22Rv1 (cell line): ENCODE results near the gene PLEKHF1.
"Not testable (repeated sequence)": the region's sequence is repeated elsewhere in the genome, so short reads cannot be mapped to it uniquely, and the experiment has no call there.

Source experiments
- H3K27ac ChIP-seq: fragments of 450-650 bp; 2 replicates; pipeline ENCODE4 v1.5.1; 2017
- ZFX ChIP-seq: fragments of 450-650 bp; IDR thresholded peaks from 2 replicates; pipeline ENCODE4 v1.6.1; 2017; ENCODE audit warnings: antibody characterized with exemption, borderline replicate concordance
- TF ChIP-seq, protein P1 (sequence below): fragments of 450-650 bp; IDR thresholded peaks from 2 replicates; pipeline ENCODE4 v1.5.1; 2017; ENCODE audit warnings: mild to moderate bottlenecking

PLEKHF1 gene

DNA sequence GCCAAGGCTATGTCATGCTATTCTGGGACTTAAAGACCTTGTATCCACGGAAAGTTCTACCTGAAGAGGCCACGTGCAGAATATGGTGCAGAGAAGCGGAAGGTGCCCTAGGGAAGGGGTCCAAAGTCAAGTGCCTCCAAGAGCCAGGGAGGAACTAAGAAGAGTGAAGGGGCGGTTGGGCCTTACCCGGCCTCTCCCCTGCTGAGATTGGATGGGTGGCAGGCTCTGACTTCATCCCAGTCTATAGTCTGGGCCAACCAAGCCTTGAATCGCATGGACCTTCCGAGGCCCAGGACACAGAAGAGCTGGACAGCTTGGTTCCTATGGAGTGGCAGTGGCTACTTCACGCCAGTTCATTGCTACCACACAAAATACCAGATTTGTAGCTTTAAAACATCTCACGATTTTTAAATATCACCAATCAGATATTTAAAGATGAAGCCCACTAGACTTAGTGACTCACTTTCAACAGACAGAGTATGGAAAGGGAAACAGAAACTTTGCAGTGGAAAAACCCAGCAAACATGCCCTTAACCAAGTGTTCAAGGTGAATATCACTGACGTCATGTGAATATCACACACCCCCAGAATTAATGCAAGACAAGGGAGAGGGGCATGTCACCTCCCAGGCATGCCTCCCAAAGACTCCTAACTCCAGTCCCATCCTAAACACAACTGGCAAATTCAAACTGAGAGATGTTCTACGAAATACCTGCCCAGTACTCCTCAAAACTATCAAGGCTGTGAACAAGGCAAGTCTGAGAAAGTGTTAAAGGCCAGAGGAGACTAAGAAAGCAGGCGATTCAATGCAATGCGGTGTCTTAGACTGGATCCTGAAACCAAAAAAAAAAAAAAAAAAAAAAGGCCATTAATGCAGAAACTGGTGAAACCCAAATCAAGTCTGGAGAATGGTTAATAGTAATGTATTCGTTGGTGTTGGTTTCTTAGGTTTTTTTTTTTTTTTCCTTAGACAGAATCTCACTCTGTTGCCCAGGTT, 39.6 kb downstream of the PLEKHF1 start:
- TF ChIP-seq, protein P1, sequence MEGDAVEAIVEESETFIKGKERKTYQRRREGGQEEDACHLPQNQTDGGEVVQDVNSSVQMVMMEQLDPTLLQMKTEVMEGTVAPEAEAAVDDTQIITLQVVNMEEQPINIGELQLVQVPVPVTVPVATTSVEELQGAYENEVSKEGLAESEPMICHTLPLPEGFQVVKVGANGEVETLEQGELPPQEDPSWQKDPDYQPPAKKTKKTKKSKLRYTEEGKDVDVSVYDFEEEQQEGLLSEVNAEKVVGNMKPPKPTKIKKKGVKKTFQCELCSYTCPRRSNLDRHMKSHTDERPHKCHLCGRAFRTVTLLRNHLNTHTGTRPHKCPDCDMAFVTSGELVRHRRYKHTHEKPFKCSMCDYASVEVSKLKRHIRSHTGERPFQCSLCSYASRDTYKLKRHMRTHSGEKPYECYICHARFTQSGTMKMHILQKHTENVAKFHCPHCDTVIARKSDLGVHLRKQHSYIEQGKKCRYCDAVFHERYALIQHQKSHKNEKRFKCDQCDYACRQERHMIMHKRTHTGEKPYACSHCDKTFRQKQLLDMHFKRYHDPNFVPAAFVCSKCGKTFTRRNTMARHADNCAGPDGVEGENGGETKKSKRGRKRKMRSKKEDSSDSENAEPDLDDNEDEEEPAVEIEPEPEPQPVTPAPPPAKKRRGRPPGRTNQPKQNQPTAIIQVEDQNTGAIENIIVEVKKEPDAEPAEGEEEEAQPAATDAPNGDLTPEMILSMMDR: no peak
- TF ChIP-seq ZFX: no peak

DNA sequence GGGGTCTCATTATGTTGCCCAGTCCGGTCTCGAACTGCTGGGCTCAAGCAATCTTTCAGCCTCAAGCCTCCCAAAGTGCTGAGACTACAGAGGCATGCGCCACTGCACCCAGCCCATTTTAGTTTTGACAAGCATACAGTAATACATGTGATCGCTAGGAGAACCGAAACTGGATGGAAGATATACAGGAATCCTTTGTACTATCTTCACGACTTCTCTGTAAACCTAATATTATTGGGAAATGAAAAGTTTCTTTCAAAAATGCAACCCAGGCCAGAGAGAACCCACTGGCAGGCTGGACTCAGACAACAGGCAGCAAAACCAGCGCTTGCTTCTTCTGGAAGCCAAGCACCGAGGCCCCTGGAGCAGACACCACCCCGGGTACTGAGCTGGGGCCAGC, 40.4 kb downstream of the PLEKHF1 start:
- no peak overlapping the region for H3K27ac ChIP-seq
- TF ChIP-seq, protein P1: no peak
- TF ChIP-seq ZFX: no peak

More for the DNA sequence above, 39.6 kb downstream of the PLEKHF1 start:
- no peak overlapping the region for H3K27ac ChIP-seq

DNA sequence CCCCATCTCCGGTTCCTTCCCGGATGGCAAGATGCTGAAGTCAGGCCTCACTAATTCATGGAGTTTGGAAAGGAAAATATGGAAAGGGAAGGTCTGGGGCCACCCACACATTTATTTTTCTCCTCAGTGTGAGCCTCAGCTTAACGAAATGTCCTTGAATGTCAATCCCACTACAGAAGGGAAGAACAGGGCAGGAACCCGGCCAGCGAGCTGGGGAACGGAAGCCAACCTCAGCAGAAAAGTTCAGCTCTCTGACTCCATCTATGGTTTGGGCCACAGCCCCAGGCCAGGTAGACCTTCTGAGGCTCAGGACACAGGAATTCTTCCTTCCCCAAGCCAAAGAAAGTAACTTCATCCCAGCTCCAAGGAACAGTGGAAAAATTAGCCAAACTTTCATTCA, 41.4 kb downstream of the PLEKHF1 start:
- TF ChIP-seq ZFX: no peak
- TF ChIP-seq, protein P1: no peak
- no peak overlapping the region for H3K27ac ChIP-seq

DNA sequence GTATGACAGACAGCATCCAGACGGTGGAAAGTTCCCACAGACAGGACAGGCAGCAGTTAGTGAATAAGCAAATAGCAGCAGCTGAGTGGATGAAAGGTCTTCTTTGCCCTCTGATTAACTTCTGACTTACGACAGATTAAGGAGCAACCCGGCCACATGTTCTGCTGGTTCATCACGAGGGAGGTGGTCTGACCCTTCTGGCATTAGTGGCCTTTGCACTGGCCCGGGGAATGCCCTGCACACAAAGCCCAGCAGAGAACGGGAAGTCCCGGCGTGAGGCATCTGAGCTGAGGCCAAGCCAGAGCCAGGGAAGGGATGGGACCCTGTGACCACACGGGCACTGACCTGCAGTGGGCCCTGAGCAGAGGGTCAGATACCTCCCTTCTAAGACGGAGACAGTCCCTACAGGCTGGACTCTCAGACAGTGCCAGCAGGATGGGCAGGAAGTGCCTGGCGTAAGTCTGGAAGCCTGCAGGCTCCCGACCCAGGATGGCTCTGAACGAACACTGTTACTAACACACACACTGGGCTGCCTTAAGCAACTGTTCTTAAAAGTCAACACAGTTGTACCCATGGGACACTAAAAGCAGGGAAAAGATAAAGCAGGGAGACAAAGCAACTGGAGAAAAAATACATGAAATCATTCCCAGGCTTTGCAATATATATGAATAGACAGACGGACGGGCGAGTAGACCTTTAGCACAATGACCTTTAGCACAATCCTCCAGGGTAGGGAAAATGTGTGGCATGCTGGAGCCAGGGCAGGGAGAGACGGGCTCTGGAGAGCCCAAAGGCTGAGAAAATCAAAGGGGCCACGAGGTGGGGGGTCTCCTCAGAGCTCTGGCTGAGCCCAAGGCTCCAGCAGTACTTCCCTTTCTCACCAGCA, 43.5 kb downstream of the PLEKHF1 start:
- TF ChIP-seq ZFX: no peak
- TF ChIP-seq, protein P1: no peak
- no peak overlapping the region for H3K27ac ChIP-seq

DNA sequence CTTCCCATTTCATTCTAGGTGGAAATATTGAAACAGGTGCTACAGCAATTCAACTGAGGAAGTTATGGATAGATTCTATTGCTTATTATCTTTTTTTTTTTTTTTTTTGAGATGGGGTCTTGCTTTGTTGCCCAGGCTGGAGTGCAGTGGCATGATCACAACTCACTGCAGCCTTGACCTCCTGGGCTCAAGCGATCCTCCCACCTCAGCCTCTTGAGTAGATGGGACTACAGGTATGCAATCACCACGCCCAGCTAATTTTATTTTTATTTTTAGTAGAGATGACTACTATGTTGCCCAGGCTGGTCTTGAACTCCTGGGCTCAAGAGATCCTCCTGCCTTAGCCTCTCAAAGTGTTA, 44.2 kb downstream of the PLEKHF1 start:
- not testable (repeated sequence) for H3K27ac ChIP-seq

DNA sequence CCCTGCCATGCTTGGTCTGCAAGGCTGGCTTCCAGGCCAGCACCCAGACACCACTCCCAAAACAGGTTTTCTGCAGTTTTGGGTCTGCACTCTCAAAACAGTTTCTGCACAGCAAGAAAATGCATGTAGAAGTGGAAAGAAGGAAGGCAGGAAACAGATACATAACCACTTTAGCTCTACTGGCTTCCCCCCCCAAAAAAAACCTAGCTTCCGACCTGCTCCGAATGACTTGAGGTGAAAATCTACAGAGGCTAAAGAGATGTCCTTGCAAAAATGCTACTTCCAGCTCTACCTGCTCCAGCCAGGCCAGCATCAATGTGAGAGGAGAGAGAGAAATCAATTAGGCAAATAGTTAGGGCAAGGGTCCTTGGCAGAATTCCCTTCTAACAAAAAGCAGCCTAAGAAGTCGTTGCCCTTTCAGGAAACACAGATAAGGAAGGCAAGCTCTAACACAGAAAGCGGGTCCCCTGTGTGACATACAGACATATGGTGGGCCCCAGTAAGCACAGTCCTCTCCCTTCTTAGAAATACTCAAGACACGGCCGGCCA, 46.4 kb downstream of the PLEKHF1 start:
- H3K27ac ChIP-seq: no peak overlapping the region
- TF ChIP-seq, protein P1: no peak
- no peak for TF ChIP-seq ZFX

DNA sequence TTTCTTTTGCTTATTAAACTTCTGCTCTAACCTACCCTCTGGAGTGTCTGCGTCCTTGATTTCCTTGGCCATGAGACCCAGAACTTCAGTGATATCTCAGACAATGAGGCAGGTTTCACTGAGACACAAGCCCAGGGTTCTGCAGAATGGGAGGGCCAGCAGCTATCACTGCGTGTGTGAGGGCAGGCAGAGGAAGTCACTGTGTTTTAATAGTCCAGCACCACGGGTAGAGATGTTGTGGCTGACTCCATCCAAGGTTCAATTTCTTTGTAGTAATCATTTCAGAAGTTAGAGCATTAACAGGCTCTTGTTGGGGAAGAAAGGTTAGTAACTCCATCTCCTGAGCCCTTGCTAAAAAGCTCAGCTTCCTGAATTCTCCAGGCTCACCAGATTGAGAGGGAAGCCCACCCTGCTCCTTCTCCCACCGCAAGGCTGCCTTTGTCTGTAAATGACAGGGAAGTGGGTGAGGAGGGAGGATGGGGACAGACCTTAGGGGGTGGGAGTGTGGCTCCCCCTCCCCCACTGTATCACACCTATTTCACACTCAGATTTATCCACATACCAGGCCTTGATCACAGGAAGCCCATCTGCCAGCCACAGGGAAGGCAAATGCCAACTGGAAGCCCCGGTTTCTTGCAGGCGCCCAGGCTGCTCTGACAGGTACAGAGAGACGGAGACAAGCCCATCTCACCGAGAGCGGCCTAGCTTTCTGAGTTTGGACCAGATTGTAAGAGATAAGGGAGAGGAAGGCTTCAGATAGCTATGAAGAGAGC, 47.7 kb downstream of the PLEKHF1 start:
- no peak overlapping the region for H3K27ac ChIP-seq
- TF ChIP-seq, protein P1: no peak
- TF ChIP-seq ZFX: no peak
